Activated CD4-positive, alpha-beta T cell treated with anti-CD3 and anti-CD28 coated beads, Interleukin-10, Interleukin-2, amounts not matched to agents 100 ng/mL and 50 ng/mL, durations not matched to agents 16 hours and 8 hours (primary cell): ENCODE measurements around the gene CRIP1.

Experiments
- DNase-seq: peaks from one replicate; pipeline ENCODE4 v3.0.0-alpha.2; 2020

Gene CRIP1

GRCh38 chr14:105536691-105537579 is 50.2 kb downstream of the CRIP1 start:
- DNase-seq, result no peak

- peak; percentile 68 for DNase-seq
These were observed 51.1 kb downstream of the CRIP1 start for GRCh38 chr14:105537580-105538474.
